Stimulated activated CD8-positive, alpha-beta memory T cell treated with anti-CD3 and anti-CD28 coated beads, Interleukin-2, amount 100 ng/mL, for 48 hours (primary cell): ENCODE results near the gene TFAP2C.

Source experiments
- DNase-seq, 2 donors: peaks; one replicate each; pipeline ENCODE4 v3.0.0-alpha.2; 2020; ENCODE audit warnings: low read depth in 2 of 2

The TFAP2C gene

GRCh38 chr20:56628873-56629463 is at the start of gene TFAP2C:
Gene TFAP2C, plus strand, starts transcription at chr20:56629306. Its CDS starts 239 bp downstream, at chr20:56629545.
- peak in 1 of 2 donors; percentile 19 for DNase-seq

GRCh38 chr20:56580226-56580625 is 48.9 kb upstream of the TFAP2C start:
- no peak for DNase-seq

- no peak for DNase-seq
These were observed 47.4 kb upstream of the TFAP2C start for GRCh38 chr20:56581701-56582100.

GRCh38 chr20:56582542-56582941 is 46.6 kb upstream of the TFAP2C start:
- no peak for DNase-seq

GRCh38 chr20:56584916-56585315 is 44.2 kb upstream of the TFAP2C start:
- DNase-seq = no peak

- DNase-seq = no peak
These were observed 41.6 kb upstream of the TFAP2C start for GRCh38 chr20:56587307-56588041.

GRCh38 chr20:56588996-56589395 is 40.1 kb upstream of the TFAP2C start:
- DNase-seq = no peak

GRCh38 chr20:56589633-56590032 is 39.5 kb upstream of the TFAP2C start:
- DNase-seq = no peak

- DNase-seq = no peak
These were observed 38.2 kb upstream of the TFAP2C start for GRCh38 chr20:56590888-56591287.

GRCh38 chr20:56592211-56592610 is 36.9 kb upstream of the TFAP2C start:
- DNase-seq = no peak

GRCh38 chr20:56592817-56593216 is 36.3 kb upstream of the TFAP2C start:
- no peak for DNase-seq

GRCh38 chr20:56595746-56596475 is 33.2 kb upstream of the TFAP2C start:
- no peak for DNase-seq

GRCh38 chr20:56601166-56601565 is 27.9 kb upstream of the TFAP2C start:
- no peak for DNase-seq

- DNase-seq = no peak
These were observed 24.4 kb upstream of the TFAP2C start for GRCh38 chr20:56604673-56605072.

GRCh38 chr20:56605261-56605996 is 23.7 kb upstream of the TFAP2C start:
- DNase-seq = no peak

GRCh38 chr20:56606174-56606945 is 22.7 kb upstream of the TFAP2C start:
- no peak for DNase-seq

GRCh38 chr20:56607061-56607704 is 21.9 kb upstream of the TFAP2C start:
- DNase-seq = no peak

- DNase-seq = no peak
These were observed 20.7 kb upstream of the TFAP2C start for GRCh38 chr20:56608376-56608775.

GRCh38 chr20:56609321-56609720 is 19.8 kb upstream of the TFAP2C start:
- no peak for DNase-seq

- DNase-seq = no peak
These were observed 19.0 kb upstream of the TFAP2C start for GRCh38 chr20:56610098-56610497.

GRCh38 chr20:56614196-56614595 is 14.9 kb upstream of the TFAP2C start:
- no peak for DNase-seq
